GM10248 (cell line): ENCODE data around the gene RHEB.

Experiments used
- CTCF ChIA-PET: fragments of 300-600 bp; sonication (Branson Sonifier 250); formaldehyde crosslinking; extraction: SDS; loops from one replicate; lab custom pipeline; 2021; ENCODE audit warnings: antibody characterized with exemption; lab: Yijun Ruan, JAX
- POLR2A ChIA-PET: fragments of 350-650 bp; sonication (Branson Sonifier 250); formaldehyde crosslinking; extraction: SDS; loops from one replicate; lab custom pipeline; 2020; ENCODE audit warnings: antibody characterized with exemption; lab: Yijun Ruan, JAX
- DNase-seq: peaks from one replicate; pipeline ENCODE4 v3.0.0; 2012; ENCODE audit errors: extremely low spot score
- CTCF ChIP-seq: IDR thresholded peaks from 2 replicates; pipeline ENCODE4 v1.5.1; 2012; ENCODE audit warnings: mild to moderate bottlenecking, low read depth; ENCODE audit errors: extremely low read depth, missing control alignments, control extremely low read depth

The RHEB gene

GRCh38 chr7:151498495-151498894 is 21.2 kb downstream of the RHEB start:
- POLR2A ChIA-PET = no interaction called here
- CTCF ChIA-PET = interaction anchor here (0.7 to 2.5 kb wide), 15 partner anchors 8 to 261 kb away, joined by 3 to 13 read pairs (median 4); partner anchors contain the start of gene RHEB

GRCh38 chr7:151497306-151497871 is 22.3 kb downstream of the RHEB start:
- DNase-seq = no peak
- ChIA-PET CTCF (interaction anchor here (0.8 to 2.5 kb wide), 8 partner anchors 10 to 262 kb away, joined by 3 to 13 read pairs (median 4); partner anchors contain the start of gene RHEB), POLR2A (interaction anchor here (0.6 kb wide), 1 partner anchor 19 kb away, joined by 3 read pairs; no protein-coding TSS in a partner anchor)
- TF ChIP-seq CTCF = no peak

More at GRCh38 chr7:151498495-151498894, 21.2 kb downstream of the RHEB start:
- no peak for TF ChIP-seq CTCF
- DNase-seq = no peak

GRCh38 chr7:151495360-151495759 is 24.3 kb downstream of the RHEB start:
- ChIA-PET POLR2A (no interaction called here), CTCF (interaction anchor here (1.3 kb wide), 1 partner anchor 11 kb away, joined by 4 read pairs; no protein-coding TSS in a partner anchor)
- no peak for DNase-seq
- no peak for TF ChIP-seq CTCF

DNA sequence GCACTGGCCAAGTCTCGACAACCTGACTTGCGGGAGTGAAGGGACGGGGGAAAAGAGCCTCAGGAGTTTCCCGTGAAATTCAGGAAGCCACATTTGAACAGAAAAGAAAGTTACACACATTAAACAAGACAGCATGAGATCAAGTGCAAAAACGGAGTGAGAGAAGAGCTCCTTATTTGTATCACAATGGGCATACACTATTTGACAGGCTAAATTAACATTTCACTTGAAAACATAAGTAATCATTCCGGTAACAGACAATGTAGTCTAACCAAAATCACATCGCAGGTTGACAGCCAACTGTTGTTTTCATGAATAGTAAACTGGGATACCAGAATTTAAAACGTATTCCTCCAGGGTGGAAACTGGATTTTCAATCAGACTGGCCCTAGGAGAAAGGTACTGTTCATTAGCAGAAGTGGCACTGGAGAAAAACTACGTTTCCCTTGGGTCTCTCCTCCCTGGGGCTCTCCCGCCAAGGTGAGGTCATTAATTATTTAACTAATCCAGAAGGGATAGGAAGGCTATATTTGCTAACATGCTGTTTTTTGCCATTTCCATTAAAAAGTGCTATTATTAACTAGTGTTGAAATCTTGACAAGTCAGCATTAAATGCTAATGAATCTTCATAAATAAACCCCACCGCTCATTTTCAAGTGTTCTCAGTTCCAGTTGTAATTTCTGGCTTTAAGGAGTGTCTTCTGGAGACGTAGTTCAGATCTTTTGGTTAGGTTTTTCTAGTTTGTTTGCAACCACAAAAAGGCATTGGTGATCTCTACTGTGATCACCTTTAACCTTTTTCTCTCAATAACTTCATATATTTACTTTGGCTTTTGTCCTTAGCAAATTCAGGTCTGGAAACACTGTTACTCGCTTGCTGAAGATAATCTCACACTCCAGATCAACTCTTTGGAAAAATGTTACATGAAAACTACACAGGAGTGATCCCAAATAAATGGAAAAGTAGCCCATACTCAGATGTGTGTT is 25.1 kb downstream of the RHEB start:
- TF ChIP-seq CTCF = no peak
- DNase-seq = no peak
- ChIA-PET POLR2A (no interaction called here), CTCF (interaction anchor here (1.3 kb wide), 1 partner anchor 10 kb away, joined by 4 read pairs; no protein-coding TSS in a partner anchor)

DNA sequence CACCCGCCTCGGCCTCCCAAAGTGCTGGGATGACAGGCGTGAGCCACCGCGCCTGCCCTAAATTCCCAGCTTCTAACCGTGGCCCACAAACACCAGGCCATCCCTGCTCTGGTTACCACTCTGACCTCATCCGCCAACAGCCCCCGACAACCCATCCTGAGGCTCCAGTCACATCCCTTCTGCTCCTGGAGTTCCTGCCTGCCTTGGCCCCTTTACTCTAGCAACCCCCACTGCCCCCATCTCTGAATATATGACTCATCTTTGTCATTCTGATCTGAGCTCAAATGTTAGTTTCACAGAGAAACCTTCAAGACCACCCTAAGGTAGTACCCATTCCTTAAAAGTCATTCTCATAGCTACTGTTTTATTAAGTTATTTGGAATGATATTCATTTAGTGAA is 26.6 kb downstream of the RHEB start:
- CTCF ChIA-PET = interaction anchor here (0.7 to 1.5 kb wide), 3 partner anchors 14 to 44 kb away, joined by 3 read pairs; no protein-coding TSS in a partner anchor
- DNase-seq = no peak
- no peak for TF ChIP-seq CTCF
- POLR2A ChIA-PET = no interaction called here

- ChIA-PET CTCF (interaction anchor here (1.2 to 2.2 kb wide), 4 partner anchors 11 to 51 kb away, joined by 3 to 10 read pairs (median 4); no protein-coding TSS in a partner anchor), POLR2A (interaction anchor here (0.6 kb wide), 2 partner anchors 16 to 26 kb away, joined by 3 to 7 read pairs; no protein-coding TSS in a partner anchor)
- no peak for DNase-seq
- no peak for TF ChIP-seq CTCF
These were observed 27.8 kb downstream of the RHEB start for GRCh38 chr7:151491859-151492258.
